ENCODE measurements around the gene CSNK1D.

CSNK1D gene

DNA sequence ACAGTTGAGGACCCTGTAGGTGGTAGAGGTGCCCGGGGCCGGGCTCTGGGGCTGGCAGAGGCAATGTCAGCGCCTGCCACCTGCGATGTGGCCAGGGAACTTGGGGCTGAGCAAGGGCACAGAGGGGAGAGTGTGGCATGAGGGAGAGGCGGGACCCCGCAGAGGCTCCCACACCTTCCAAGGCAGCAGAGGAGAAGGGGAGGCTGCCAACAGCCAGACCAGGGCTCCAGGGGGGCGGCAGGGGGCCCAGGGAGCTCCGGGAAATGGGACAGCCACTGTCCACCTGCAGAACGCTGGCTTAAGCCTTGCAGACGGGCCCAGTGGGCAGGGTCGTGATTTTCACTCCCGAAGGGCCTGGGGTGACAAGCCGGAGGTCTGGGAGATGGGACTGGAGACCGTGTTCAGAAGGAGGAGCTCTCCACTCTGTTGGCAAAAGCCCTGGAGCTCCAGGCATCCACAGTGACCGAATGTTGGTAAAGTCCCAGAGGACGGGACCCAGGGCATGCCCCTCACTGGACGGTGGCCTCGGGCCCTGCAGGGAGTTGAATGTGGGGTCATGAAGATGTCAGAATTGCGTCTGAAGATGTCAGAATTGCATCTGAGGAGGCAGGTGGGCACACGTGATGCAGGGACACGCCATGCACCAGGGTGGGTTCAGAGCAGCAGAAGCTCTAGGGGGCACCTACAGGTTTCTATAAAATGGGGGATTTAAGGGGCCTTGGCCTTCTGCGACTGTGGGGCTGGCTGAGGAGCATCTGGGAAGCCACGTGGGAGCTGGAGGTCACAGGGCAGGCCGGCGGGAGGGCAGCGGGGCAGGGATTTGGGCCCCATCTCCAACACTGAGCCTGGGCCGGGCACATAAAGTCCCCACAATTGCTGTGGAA, 25.3 kb upstream of the CSNK1D start:
- H3K4me3 ChIP-seq (ENCODE audit: low read depth in 1 of 2, low read length in 2 of 2), result peak overlapping the region in 1 of 2 donors; percentile 48
- no peaks in the 10 kb centered on the region for H3K9me3 ChIP-seq (ENCODE audit: low read length)
- peak overlapping the region; percentile 90 for H3K27ac ChIP-seq (ENCODE audit: low read depth, low read length)
- H3K36me3 ChIP-seq (ENCODE audit: insufficient read depth, low read length), result no peaks in the 10 kb centered on the region
- H3K27me3 ChIP-seq (ENCODE audit: control insufficient read depth in 1 of 2, insufficient read depth in 2 of 2, low read length in 2 of 2), result no peaks in the 10 kb centered on the region
- H3K9ac ChIP-seq (ENCODE audit: low read length), result peak overlapping the region; percentile 52
- peaks cover 32% of the 10 kb centered on the region for H3K4me1 ChIP-seq (ENCODE audit: insufficient read depth, low read length)

DNA sequence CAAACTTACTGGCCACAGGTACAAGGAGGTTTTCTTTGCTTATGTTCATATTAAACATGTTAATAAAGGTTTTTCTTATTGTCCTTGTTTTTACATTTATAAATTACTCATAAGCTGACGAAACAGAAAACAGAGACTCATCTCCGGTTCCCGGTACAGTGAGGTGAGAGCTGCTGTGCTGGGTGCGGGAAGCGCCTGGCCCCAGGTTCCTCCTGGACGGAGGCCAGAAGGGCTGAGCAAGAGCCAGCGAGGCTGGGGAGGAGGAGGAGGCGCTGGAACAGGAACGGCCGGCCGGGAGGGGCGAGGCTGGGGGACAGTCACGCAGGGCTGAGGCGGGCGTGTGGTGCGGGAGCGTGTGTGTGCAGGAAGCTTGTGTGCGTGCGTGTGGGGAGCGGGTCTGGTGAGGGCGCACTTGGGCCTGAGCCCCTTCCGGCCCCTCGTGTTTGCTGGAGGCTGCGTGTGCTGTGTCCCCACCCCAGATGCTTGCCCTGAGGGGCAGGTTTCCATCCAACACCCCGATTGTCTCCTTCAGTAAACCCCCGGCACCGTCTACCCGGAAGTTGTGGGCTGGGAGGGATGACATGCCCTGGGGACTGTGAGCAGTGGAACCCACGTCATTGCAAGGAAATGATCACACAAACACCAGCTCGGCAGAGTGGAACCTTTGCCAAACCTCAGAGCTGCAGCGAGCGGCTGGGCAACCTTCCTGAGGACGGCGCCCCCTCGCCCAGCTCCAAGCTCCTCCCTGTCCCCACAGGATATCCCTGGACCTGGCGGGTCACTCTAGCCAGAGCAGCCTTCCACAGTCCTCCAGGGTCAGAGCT, 24.4 kb upstream of the CSNK1D start:
- no peaks in the 10 kb centered on the region for H3K9me3 ChIP-seq (ENCODE audit: low read length)
- H3K4me3 ChIP-seq (ENCODE audit: low read depth in 1 of 2, low read length in 2 of 2), result peak overlapping the region; percentile 6 to 48
- peaks cover 33% of the 10 kb centered on the region for H3K4me1 ChIP-seq (ENCODE audit: insufficient read depth, low read length)
- no peaks in the 10 kb centered on the region for H3K36me3 ChIP-seq (ENCODE audit: insufficient read depth, low read length)
- peak overlapping the region; percentile 52 for H3K9ac ChIP-seq (ENCODE audit: low read length)
- peak overlapping the region; percentile 90 for H3K27ac ChIP-seq (ENCODE audit: low read depth, low read length)
- no peaks in the 10 kb centered on the region for H3K27me3 ChIP-seq (ENCODE audit: control insufficient read depth in 1 of 2, insufficient read depth in 2 of 2, low read length in 2 of 2)

GRCh38 chr17:82297280-82297713, 23.8 kb upstream of the CSNK1D start:
- no peaks in the 10 kb centered on the region for H3K9me3 ChIP-seq (ENCODE audit: low read length)
- peak overlapping the region; percentile 52 for H3K9ac ChIP-seq (ENCODE audit: low read length)
- H3K4me1 ChIP-seq (ENCODE audit: insufficient read depth, low read length), result peaks cover 33% of the 10 kb centered on the region
- peak overlapping the region in 1 of 2 donors; percentile 48 for H3K4me3 ChIP-seq (ENCODE audit: low read depth in 1 of 2, low read length in 2 of 2)
- H3K36me3 ChIP-seq (ENCODE audit: insufficient read depth, low read length), result no peaks in the 10 kb centered on the region
- no peaks in the 10 kb centered on the region for H3K27me3 ChIP-seq (ENCODE audit: control insufficient read depth in 1 of 2, insufficient read depth in 2 of 2, low read length in 2 of 2)
- H3K27ac ChIP-seq (ENCODE audit: low read depth, low read length), result peak overlapping the region; percentile 90

DNA sequence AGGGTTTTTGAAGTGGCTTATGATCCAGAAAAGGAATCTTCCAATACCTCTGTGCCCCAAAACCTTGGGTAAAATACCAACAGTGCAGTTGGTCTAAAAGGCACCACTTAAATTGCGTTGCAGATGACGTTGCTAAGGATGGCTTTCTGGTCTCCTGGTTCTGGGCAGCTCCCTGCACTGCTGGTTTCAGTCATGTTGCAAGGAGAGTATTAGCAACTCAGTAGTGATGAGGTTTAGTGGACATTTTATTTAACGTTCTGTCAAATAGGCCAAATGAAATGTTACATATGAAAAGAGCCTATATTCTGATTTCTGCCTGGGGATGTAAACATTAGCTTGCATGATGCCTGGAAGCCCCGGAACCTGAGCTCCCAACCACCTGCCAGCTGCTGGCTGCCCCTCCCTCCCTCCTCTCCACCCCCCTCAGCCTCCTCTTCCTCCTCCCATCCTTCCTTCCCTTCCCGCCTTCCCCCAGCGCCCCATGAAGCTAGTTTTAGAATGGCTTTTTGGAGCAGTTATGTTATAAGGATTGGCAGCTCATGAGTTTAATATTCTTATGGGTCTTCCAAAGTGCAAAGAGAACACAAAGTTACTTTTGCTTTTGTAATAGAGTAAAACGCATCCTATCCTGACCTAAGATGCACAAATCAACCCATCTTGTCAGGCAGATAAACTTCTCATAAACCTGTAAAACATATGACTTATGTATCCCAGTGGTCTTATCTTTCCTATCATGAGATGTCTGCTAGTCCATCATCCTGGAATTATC, 23.2 kb upstream of the CSNK1D start:
- Histone ChIP-seq H3K27me3 (ENCODE audit: control insufficient read depth in 1 of 2, insufficient read depth in 2 of 2, low read length in 2 of 2) (no peaks in the 10 kb centered on the region), H3K9me3 (ENCODE audit: low read length) (no peaks in the 10 kb centered on the region), H3K36me3 (ENCODE audit: insufficient read depth, low read length) (no peaks in the 10 kb centered on the region), H3K4me1 (ENCODE audit: insufficient read depth, low read length) (peaks cover 38% of the 10 kb centered on the region), H3K4me3 (ENCODE audit: low read depth in 1 of 2, low read length in 2 of 2) (no peak overlapping the region), H3K9ac (ENCODE audit: low read length) (no peak overlapping the region), H3K27ac (ENCODE audit: low read depth, low read length) (peak overlapping the region; percentile 90)

GRCh38 chr17:82295472-82295814, 21.9 kb upstream of the CSNK1D start:
- no peaks in the 10 kb centered on the region for H3K27me3 ChIP-seq (ENCODE audit: control insufficient read depth in 1 of 2, insufficient read depth in 2 of 2, low read length in 2 of 2)
- peaks cover 40% of the 10 kb centered on the region for H3K4me1 ChIP-seq (ENCODE audit: insufficient read depth, low read length)
- H3K9ac ChIP-seq (ENCODE audit: low read length), result no peak overlapping the region
- H3K4me3 ChIP-seq (ENCODE audit: low read depth in 1 of 2, low read length in 2 of 2), result no peak overlapping the region
- no peak overlapping the region for H3K27ac ChIP-seq (ENCODE audit: low read depth, low read length)
- H3K9me3 ChIP-seq (ENCODE audit: low read length), result no peaks in the 10 kb centered on the region
- no peaks in the 10 kb centered on the region for H3K36me3 ChIP-seq (ENCODE audit: insufficient read depth, low read length)

DNA sequence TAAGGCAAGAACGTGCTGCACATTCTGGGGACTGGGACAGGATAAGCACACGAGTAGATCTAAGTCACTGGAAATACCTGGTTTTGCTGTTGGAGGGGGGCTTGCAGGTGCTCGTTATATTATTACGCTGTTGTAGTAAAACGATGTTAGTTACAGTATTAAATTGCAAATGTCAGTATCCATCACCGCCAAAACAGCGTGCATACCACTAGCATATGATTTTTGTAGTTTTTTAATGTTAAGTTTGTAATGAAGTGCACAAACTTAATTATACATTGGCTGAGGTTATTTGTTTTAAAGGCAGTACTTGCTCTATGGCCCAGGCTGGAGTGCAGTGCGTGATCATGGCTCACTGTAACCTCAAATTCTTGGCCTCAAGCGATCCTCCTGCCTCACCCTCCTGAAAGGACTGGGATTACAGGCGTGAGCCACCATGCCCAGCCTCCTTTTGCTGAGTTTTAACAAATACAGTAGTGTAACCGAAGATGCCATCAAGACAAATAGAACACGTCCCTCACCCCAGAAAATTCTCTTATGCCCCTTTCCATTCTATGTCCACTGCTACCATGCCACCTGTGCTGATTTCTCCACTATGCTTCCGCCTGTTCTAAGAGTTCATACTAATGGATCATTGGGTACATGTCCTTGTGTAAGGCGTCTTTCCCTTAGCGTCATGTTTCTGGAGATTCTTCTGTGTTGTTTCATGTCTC, 20.7 kb upstream of the CSNK1D start:
- peak overlapping the region; percentile 82 for H3K27ac ChIP-seq (ENCODE audit: low read depth, low read length)
- peak overlapping the region; percentile 36 for H3K9ac ChIP-seq (ENCODE audit: low read length)
- no peaks in the 10 kb centered on the region for H3K36me3 ChIP-seq (ENCODE audit: insufficient read depth, low read length)
- H3K4me3 ChIP-seq (ENCODE audit: low read depth in 1 of 2, low read length in 2 of 2), result peak overlapping the region in 1 of 2 donors; percentile 53
- H3K27me3 ChIP-seq (ENCODE audit: control insufficient read depth in 1 of 2, insufficient read depth in 2 of 2, low read length in 2 of 2), result no peaks in the 10 kb centered on the region
- no peaks in the 10 kb centered on the region for H3K9me3 ChIP-seq (ENCODE audit: low read length)
- H3K4me1 ChIP-seq (ENCODE audit: insufficient read depth, low read length), result peaks cover 40% of the 10 kb centered on the region

- Histone ChIP-seq H3K36me3 (ENCODE audit: insufficient read depth, low read length) (no peaks in the 10 kb centered on the region), H3K27me3 (ENCODE audit: control insufficient read depth in 1 of 2, insufficient read depth in 2 of 2, low read length in 2 of 2) (no peaks in the 10 kb centered on the region), H3K4me3 (ENCODE audit: low read depth in 1 of 2, low read length in 2 of 2) (peak overlapping the region; percentile 67 to 83), H3K27ac (ENCODE audit: low read depth, low read length) (peak overlapping the region; percentile 92), H3K9ac (ENCODE audit: low read length) (peak overlapping the region; percentile 72), H3K9me3 (ENCODE audit: low read length) (no peaks in the 10 kb centered on the region), H3K4me1 (ENCODE audit: insufficient read depth, low read length) (peaks cover 46% of the 10 kb centered on the region)
These were observed 19.0 kb upstream of the CSNK1D start for GRCh38 chr17:82292251-82293154.

- H3K4me3 ChIP-seq (ENCODE audit: low read depth in 1 of 2, low read length in 2 of 2), result peak overlapping the region; percentile 67 to 83
- H3K27me3 ChIP-seq (ENCODE audit: control insufficient read depth in 1 of 2, insufficient read depth in 2 of 2, low read length in 2 of 2), result no peaks in the 10 kb centered on the region
- peak overlapping the region; percentile 92 for H3K27ac ChIP-seq (ENCODE audit: low read depth, low read length)
- H3K36me3 ChIP-seq (ENCODE audit: insufficient read depth, low read length), result no peaks in the 10 kb centered on the region
- peak overlapping the region; percentile 72 for H3K9ac ChIP-seq (ENCODE audit: low read length)
- H3K4me1 ChIP-seq (ENCODE audit: insufficient read depth, low read length), result peaks cover 40% of the 10 kb centered on the region
- H3K9me3 ChIP-seq (ENCODE audit: low read length), result no peaks in the 10 kb centered on the region
These were observed 18.2 kb upstream of the CSNK1D start for GRCh38 chr17:82291582-82292250.

DNA sequence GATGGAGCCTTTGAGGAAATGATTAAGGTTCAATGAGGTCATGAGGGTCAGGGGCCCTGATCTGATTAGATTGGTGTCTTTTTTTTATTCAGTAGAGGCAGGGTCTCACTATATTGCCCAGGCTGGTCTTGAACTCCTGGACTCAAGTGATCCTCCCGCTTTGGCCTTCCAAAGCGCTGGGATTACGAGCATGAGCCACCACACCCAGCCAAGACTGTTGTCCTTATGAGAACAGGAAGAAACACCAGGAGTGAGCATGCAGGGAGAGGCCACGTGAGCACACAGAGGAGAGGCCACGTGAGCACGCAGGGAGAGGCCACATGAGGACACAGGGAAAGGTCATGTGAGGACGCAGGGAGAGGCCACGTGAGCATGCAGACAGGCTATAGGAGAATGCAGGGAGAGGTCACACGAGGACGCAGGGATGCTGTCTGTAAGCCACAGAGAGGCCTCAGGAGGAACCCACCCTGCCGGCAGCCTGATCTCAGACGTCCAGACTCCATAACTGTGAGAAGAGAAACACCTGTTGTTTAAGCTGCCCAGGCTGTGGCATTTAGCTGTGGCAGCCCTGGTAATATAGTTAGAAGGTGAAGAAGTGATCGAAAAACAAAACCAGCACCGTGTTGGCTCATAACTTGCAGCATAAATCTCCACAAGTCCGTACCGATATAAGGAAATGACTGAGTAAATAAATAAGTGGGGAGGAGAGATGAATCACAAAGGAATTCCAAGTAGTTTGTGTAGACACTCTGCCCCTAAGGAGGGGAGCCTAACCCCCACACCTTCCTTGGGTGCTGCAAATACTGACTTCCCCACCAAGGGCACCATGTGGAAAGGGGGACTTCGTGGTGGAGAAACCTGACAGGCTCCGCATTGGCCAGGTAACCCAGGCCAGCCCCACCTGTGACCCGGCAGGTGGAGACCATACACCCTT, 14.6 kb upstream of the CSNK1D start:
- Histone ChIP-seq H3K27me3 (ENCODE audit: control insufficient read depth in 1 of 2, insufficient read depth in 2 of 2, low read length in 2 of 2) (no peaks in the 10 kb centered on the region), H3K4me1 (ENCODE audit: insufficient read depth, low read length) (peaks cover 25% of the 10 kb centered on the region), H3K36me3 (ENCODE audit: insufficient read depth, low read length) (no peaks in the 10 kb centered on the region), H3K27ac (ENCODE audit: low read depth, low read length) (peak overlapping the region; percentile 61), H3K9me3 (ENCODE audit: low read length) (no peaks in the 10 kb centered on the region), H3K9ac (ENCODE audit: low read length) (no peak overlapping the region), H3K4me3 (ENCODE audit: low read depth in 1 of 2, low read length in 2 of 2) (no peak overlapping the region)
